Neuronal stem cell (in vitro differentiated cells): ENCODE data around the gene NAT16.

Experiments used
- DNase-seq: peaks from one replicate; pipeline ENCODE4 v3.0.0-alpha.2; 2013; ENCODE audit warnings: low spot score
- H2AFZ ChIP-seq: one replicate; pipeline ENCODE4 v1.6.1; 2013; ENCODE audit warnings: mild to moderate bottlenecking, low read length, inconsistent platforms
- H2AK5ac ChIP-seq: 2 replicates; pipeline ENCODE4 v1.6.1; 2013; ENCODE audit warnings: low read depth, mild to moderate bottlenecking, inconsistent platforms, low read length, moderate library complexity, mixed read lengths
- H2BK120ac ChIP-seq: 2 replicates; pipeline ENCODE4 v1.6.1; 2013; ENCODE audit warnings: low read depth, mild to moderate bottlenecking, inconsistent platforms, low read length, moderate library complexity, mixed read lengths
- H2BK12ac ChIP-seq: one replicate; pipeline ENCODE4 v1.6.1; 2013; ENCODE audit warnings: low read length, inconsistent platforms
- H2BK15ac ChIP-seq: 2 replicates; pipeline ENCODE4 v1.6.1; 2013; ENCODE audit warnings: mild to moderate bottlenecking, low read length, inconsistent platforms, mixed read lengths
- H2BK5ac ChIP-seq: one replicate; pipeline ENCODE4 v1.6.1; 2013; ENCODE audit warnings: inconsistent platforms, mild to moderate bottlenecking, low read length, moderate library complexity
- H3K14ac ChIP-seq: one replicate; pipeline ENCODE4 v1.6.1; 2013; ENCODE audit warnings: low read length, inconsistent platforms
- H3K18ac ChIP-seq: 2 replicates; pipeline ENCODE4 v1.6.1; 2013; ENCODE audit warnings: low read length, inconsistent platforms
- H3K23ac ChIP-seq: 2 replicates; pipeline ENCODE4 v1.6.1; 2013; ENCODE audit warnings: low read depth, mild to moderate bottlenecking, mixed read lengths, low read length, inconsistent platforms; ENCODE audit not compliant: poor library complexity
- H3K27ac ChIP-seq: replicated peaks from 3 replicates; pipeline ENCODE4 v1.5.1; 2013; ENCODE audit warnings: low read length, inconsistent platforms
- H3K27me3 ChIP-seq, 3 experiments: 2 replicates each; pipeline ENCODE4 v1.6.1; 2013; ENCODE audit warnings: low read length in 3 of 3, mild to moderate bottlenecking in 2 of 3, inconsistent platforms in 1 of 3, low read depth in 1 of 3, mixed read lengths in 1 of 3, moderate library complexity in 1 of 3; ENCODE audit not compliant: control insufficient read depth in 3 of 3, insufficient read depth in 3 of 3
- H3K36me3 ChIP-seq, 2 donors: replicated peaks in 1 of 2; 2 replicates each; pipeline ENCODE4 v1.6.1; 2013; ENCODE audit warnings: low read length in 2 of 2; ENCODE audit not compliant: control insufficient read depth in 2 of 2, insufficient read depth in 2 of 2
- H3K4ac ChIP-seq: 2 replicates; pipeline ENCODE4 v1.6.1; 2013; ENCODE audit warnings: inconsistent platforms, mild to moderate bottlenecking, low read length, moderate library complexity
- H3K4me1 ChIP-seq, 2 donors: 1 replicate in 1 of 2; 2 replicates in 1 of 2; pipeline ENCODE4 v1.6.1; 2013; ENCODE audit warnings: low read length in 2 of 2, low read depth in 1 of 2; ENCODE audit not compliant: control insufficient read depth in 2 of 2, insufficient read depth in 1 of 2
- H3K4me2 ChIP-seq: one replicate; pipeline ENCODE4 v1.6.1; 2013; ENCODE audit warnings: mild to moderate bottlenecking, low read length, inconsistent platforms; ENCODE audit not compliant: insufficient read depth, poor library complexity, severe bottlenecking
- H3K4me3 ChIP-seq, 2 donors: 2 replicates each; pipeline ENCODE4 v1.5.1; 2013; ENCODE audit warnings: low read length in 2 of 2, mild to moderate bottlenecking in 2 of 2, inconsistent platforms in 1 of 2, moderate library complexity in 1 of 2
- H3K79me1 ChIP-seq: one replicate; pipeline ENCODE4 v1.6.1; 2013; ENCODE audit warnings: low read depth, mild to moderate bottlenecking, inconsistent platforms, low read length, moderate library complexity
- H3K9ac ChIP-seq: one replicate; pipeline ENCODE4 v1.6.1; 2013; ENCODE audit warnings: mild to moderate bottlenecking, low read depth, low read length, inconsistent platforms; ENCODE audit not compliant: poor library complexity
- H3K9me3 ChIP-seq, 2 donors: replicated peaks in 1 of 2; 2 replicates each; pipeline versions ENCODE3 to v1.6.1; 2013; ENCODE audit warnings: low read length in 2 of 2, mild to moderate bottlenecking in 2 of 2, inconsistent platforms in 1 of 2, low read depth in 1 of 2, mixed read lengths in 1 of 2, moderate library complexity in 1 of 2; ENCODE audit not compliant: control insufficient read depth in 2 of 2, insufficient read depth in 1 of 2
- H4K8ac ChIP-seq: one replicate; pipeline ENCODE4 v1.6.1; 2013; ENCODE audit warnings: low read depth, mild to moderate bottlenecking, inconsistent platforms, low read length, moderate library complexity
- H4K91ac ChIP-seq: one replicate; pipeline ENCODE4 v1.6.1; 2013; ENCODE audit warnings: low read length, low read depth, mild to moderate bottlenecking, inconsistent platforms; ENCODE audit not compliant: poor library complexity
- WGBS, 2 donors: extraction: QIAGEN DNeasy Blood & Tissue Kit; methylation state at CpG; one replicate each; pipeline ENCODE4 v1.1.7; 2013; ENCODE audit warnings: missing lambda C conversion rate in 2 of 2, mixed read lengths in 1 of 2; ENCODE audit not compliant: insufficient read length in 2 of 2, insufficient replicate concordance in 1 of 2; ENCODE audit errors: extremely low coverage in 2 of 2; 5-methylcytosine and 5-hydroxymethylcytosine counted together

Gene NAT16

DNA sequence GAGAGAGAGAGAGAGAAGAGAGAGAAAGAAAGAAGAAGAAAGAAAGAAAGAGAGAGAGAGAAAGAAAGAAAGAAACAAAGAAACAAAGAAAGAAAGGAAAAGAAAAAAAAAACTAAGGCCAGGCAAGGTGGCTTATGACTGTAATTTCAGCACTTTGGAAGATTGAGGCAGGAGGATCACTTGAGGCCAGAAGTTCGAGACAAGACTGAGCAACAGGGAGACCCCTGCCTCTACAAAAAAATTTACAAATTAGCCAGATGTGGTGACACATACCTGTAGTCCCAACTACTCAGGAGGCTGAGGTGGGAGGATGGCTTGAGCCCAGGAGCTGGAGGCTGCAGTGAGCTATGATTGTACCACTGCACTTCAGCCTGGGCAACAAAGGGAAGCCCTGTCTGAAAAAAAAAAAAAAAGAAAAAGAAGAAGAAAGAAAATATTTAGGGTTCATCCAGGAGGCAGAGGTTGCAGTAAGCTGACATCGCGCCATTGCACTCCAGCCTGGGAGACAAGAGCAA is 50.4 kb downstream of the NAT16 start:
- no peak overlapping the region for H3K14ac ChIP-seq
- H3K23ac ChIP-seq = no peak overlapping the region
- H4K8ac ChIP-seq = no peak overlapping the region
- no peak overlapping the region for H3K4ac ChIP-seq
- H2AK5ac ChIP-seq = no peak overlapping the region
- H2BK15ac ChIP-seq = no peak overlapping the region
- no peak overlapping the region for H4K91ac ChIP-seq
- H2BK12ac ChIP-seq = no peak overlapping the region
- no peaks in the 10 kb centered on the region for H3K79me1 ChIP-seq
- DNase-seq = no peak
- peaks cover 19 to 26% of the 10 kb centered on the region in 2 donors for H3K4me1 ChIP-seq
- no peaks in the 10 kb centered on the region for H3K36me3 ChIP-seq
- H2BK5ac ChIP-seq = no peak overlapping the region
- no peak overlapping the region for H2BK120ac ChIP-seq
- no peak overlapping the region for H3K4me2 ChIP-seq
- no CpG with 5 or more reads among the region's 3 CpGs for WGBS, 2 donors
- no peaks in the 10 kb centered on the region for H3K9me3 ChIP-seq
- H3K4me3 ChIP-seq = no peak overlapping the region
- no peak overlapping the region for H3K9ac ChIP-seq
- H2AFZ ChIP-seq = no peak overlapping the region
- no peak overlapping the region for H3K27ac ChIP-seq
- H3K18ac ChIP-seq = no peak overlapping the region
- peaks cover 0 to 4% (median 0%) of the 10 kb centered on the region in 3 experiments for H3K27me3 ChIP-seq

DNA sequence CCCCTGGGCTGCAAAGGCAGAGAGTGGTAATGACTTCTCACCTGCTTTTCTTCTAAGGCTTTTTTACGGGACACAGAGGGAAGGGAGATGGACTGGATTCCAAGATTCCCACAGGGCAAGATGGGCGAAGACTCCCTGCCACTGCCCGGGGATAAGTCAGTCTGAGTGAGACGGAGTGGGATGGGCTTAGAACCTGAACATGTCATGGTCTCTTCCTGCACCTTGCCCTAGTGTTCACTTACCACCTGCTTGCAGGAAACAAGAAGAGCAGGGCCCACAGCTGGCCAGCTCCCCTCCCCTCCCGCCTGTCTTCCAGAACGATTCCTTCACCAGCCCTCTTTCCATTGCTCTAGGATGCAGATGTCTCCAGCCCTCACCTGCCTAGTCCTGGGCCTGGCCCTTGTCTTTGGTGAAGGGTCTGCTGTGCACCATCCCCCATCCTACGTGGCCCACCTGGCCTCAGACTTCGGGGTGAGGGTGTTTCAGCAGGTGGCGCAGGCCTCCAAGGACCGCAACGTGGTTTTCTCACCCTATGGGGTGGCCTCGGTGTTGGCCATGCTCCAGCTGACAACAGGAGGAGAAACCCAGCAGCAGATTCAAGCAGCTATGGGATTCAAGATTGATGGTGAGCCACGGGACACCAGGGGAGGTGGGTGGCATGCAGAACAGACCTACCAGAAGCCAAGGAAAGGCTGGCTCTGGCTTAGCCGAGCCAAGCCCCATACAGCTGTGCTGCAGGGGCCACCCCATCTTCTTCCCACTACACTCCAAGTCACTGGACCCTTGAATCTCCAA is 51.9 kb downstream of the NAT16 start:
- Histone ChIP-seq H3K9ac (peak overlapping the region; percentile 82), H3K27me3 (peaks cover 0 to 4% (median 0%) of the 10 kb centered on the region in 3 experiments), H3K4ac (no peak overlapping the region), H2AK5ac (peak overlapping the region; percentile 88), H3K4me1 (peaks cover 11 to 20% of the 10 kb centered on the region in 2 donors), H3K9me3 (no peaks in the 10 kb centered on the region), H3K36me3 (no peaks in the 10 kb centered on the region), H2AFZ (no peak overlapping the region), H3K14ac (no peak overlapping the region), H2BK12ac (peak overlapping the region; percentile 65), H4K91ac (no peak overlapping the region), H4K8ac (no peak overlapping the region), H3K4me3 (peak overlapping the region in 1 of 2 donors; percentile 12), H3K79me1 (no peaks in the 10 kb centered on the region), H2BK120ac (no peak overlapping the region), H3K18ac (peak overlapping the region; percentile 86), H2BK15ac (peak overlapping the region; percentile 55), H3K27ac (no peak overlapping the region), H2BK5ac (no peak overlapping the region), H3K23ac (no peak overlapping the region), H3K4me2 (no peak overlapping the region)
- DNase-seq = no peak
- WGBS, 2 donors = no CpG with 5 or more reads among the region's 14 CpGs

DNA sequence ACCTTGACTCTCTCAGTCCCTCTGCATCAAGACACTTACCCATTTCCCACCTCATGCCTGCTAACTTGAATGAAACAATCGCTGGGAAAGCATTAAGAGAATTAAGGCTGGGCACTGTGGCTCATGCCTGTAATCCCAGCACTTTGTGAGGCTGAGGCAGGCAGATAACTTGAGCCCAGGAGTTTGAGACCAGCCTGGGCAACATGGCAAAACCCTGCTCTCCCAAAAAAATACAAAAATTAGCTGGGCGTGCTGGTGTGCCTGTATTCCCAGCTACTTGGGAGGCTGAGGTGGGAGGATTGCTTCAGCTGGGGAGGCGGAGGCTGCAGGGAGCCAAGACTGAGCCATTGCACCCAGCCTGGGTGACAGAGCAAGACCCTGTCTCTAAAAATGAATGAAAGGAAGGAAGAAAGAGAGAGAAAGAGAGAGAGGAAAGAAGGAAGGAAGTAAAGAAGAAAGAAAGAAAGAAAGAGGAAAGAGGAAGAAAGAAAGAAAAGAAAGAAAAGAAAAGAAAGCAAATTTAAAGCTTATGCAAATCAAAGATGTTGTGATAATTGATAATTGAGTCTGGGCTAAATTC is 52.5 kb downstream of the NAT16 start:
- Histone ChIP-seq H4K8ac (no peak overlapping the region), H2BK12ac (no peak overlapping the region), H3K4ac (no peak overlapping the region), H3K9ac (no peak overlapping the region), H3K27ac (no peak overlapping the region), H3K4me1 (peaks cover 11 to 22% of the 10 kb centered on the region in 2 donors), H3K4me3 (peak overlapping the region; percentile 33 to 56), H3K14ac (no peak overlapping the region), H2BK120ac (no peak overlapping the region), H3K36me3 (no peaks in the 10 kb centered on the region), H2AK5ac (peak overlapping the region; percentile 77), H2BK5ac (no peak overlapping the region), H3K9me3 (no peaks in the 10 kb centered on the region), H2AFZ (peak overlapping the region; percentile 80), H3K79me1 (no peaks in the 10 kb centered on the region), H3K4me2 (peak overlapping the region; percentile 35), H3K18ac (no peak overlapping the region), H3K27me3 (peaks cover 0 to 4% (median 0%) of the 10 kb centered on the region in 3 experiments), H3K23ac (no peak overlapping the region), H4K91ac (no peak overlapping the region), H2BK15ac (no peak overlapping the region)
- no CpG with 5 or more reads among the region's 3 CpGs for WGBS, 2 donors
- DNase-seq = no peak
